ENCODE results near the gene MEIOSIN.

The MEIOSIN gene

DNA sequence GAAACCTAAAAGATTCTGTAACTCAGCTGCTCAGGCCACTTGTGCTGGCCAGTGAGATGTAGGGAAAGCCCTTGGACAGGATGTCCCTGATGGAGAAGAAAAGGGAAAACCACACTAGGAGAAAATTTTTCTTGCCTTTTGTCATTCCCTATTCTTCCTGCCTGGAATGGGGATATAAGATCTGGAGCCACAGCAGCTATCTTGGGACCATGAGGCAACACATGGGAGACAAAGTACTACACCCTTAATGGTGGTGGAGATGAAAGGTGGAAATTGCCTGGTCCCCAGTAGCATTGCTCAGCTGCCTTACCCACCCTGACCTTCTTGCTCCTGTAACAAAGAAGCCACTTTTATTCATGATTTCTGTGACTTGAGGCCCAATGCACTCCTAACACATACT lies 72.5 kb downstream of the MEIOSIN start:
- DNase-seq (ENCODE audit: low read depth) = no peak
- no peak for TF ChIP-seq CTCF (IDR thresholded peaks at IDR 0.05; ENCODE audit: insufficient read depth, low read depth, low read length, missing control alignments)
- H3K4me3 ChIP-seq (ENCODE audit: low read depth, low read length) = no peak overlapping the region

DNA sequence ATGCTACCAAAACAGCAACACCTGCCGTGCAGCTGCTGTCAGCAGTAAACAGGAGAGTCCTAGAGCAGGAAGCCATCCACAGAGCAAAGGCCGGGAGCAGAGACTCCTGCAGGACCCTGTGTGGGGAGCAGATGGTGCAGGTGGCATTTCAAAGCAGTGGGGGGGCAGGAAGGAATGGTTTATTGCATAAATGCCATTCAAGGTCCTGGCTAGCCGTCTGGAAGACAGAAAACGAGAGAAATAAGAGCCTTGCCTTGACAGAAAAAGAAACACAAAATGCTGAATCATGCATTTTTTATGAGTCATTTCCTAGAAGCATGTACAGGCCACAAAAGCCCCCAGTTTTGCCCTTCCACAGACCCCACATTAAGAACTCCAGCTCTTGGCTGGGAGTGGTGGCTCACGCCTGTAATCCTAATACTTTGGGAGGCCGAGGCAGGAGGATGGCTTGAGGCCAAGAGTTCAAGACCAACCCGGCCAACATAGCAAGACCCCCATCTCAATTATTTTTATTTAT lies 76.5 kb downstream of the MEIOSIN start:
- no peak overlapping the region for H3K4me3 ChIP-seq (ENCODE audit: low read depth, low read length)
- no peak for TF ChIP-seq CTCF (IDR thresholded peaks at IDR 0.05; ENCODE audit: insufficient read depth, low read depth, low read length, missing control alignments)
- DNase-seq (ENCODE audit: low read depth) = peak; percentile 67

DNA sequence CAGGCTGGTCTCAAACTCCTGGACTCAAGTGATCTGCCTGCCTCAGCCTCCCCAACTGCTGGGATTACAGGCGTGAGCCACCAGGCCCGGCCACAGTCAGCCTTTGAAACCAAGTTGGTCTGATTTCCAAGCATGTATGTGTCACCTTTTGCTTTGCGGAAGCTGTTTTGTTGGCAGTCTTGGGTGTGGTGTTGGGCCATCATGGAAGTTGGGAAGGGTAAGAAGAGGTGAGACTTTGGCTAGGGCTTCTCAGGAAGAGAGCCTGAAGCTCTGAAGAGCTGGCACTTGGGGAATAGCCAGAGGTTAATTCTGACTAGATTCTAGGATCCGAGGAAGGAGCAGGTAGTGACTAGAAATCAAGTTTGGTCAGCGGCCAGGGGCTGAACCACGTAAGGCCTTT lies 79.1 kb downstream of the MEIOSIN start:
- TF ChIP-seq CTCF (IDR thresholded peaks at IDR 0.05; ENCODE audit: insufficient read depth, low read depth, low read length, missing control alignments) = no peak
- no peak overlapping the region for H3K4me3 ChIP-seq (ENCODE audit: low read depth, low read length)
- DNase-seq (ENCODE audit: low read depth) = peak; percentile 1
